HepG2 (cell line): ENCODE results near the gene CD7. TPM values are rescaled to one million over a fixed set of nuclear protein-coding genes. Genes with fewer than 3 reads are reported as not detected.

ENCODE experiments used
- ARID3A ChIP-seq: IDR thresholded peaks from 2 replicates; pipeline ENCODE4 v1.6.1; 2012; ENCODE audit warnings: low read depth, low read length, improper control_type of control experiment
- CC2D1A ChIP-seq: sonication (generic); formaldehyde crosslinking; IDR thresholded peaks from 2 replicates; pipeline ENCODE4 v1.8.1; 2023; ENCODE audit warnings: mild to moderate bottlenecking, missing genetic modification reagents
- CEBPB ChIP-seq: IDR thresholded peaks from 2 replicates; pipeline ENCODE4 v1.6.1; 2011; ENCODE audit warnings: low read depth, low read length, improper control_type of control experiment, borderline replicate concordance
- DDIT3 ChIP-seq: sonication (generic); formaldehyde crosslinking; IDR thresholded peaks from 2 replicates; pipeline ENCODE4 v1.4.0; 2020; ENCODE audit warnings: mild to moderate bottlenecking, missing genetic modification reagents
- ELK4 ChIP-seq: sonication (generic); formaldehyde crosslinking; IDR thresholded peaks from 2 replicates; pipeline ENCODE4 v1.9.0; 2021; ENCODE audit warnings: missing genetic modification reagents, borderline replicate concordance
- HCFC1 ChIP-seq: fragments of 150-350 bp; IDR thresholded peaks from 2 replicates; pipeline ENCODE4 v1.6.1; 2014; ENCODE audit warnings: low read depth, low read length
- HOXA9 ChIP-seq: sonication (generic); formaldehyde crosslinking; IDR thresholded peaks from 2 replicates; pipeline ENCODE4 v1.8.1; 2022; ENCODE audit warnings: missing genetic modification reagents, mild to moderate bottlenecking, moderate library complexity, borderline replicate concordance
- KMT2A ChIP-seq: sonication (generic); formaldehyde crosslinking; IDR thresholded peaks from 2 replicates; pipeline ENCODE4 v1.4.0; 2020; ENCODE audit warnings: missing genetic modification reagents
- MTA1 ChIP-seq: sonication (generic); formaldehyde crosslinking; IDR thresholded peaks from 2 replicates; pipeline ENCODE4 v1.4.0; 2020; ENCODE audit warnings: missing genetic modification reagents, mild to moderate bottlenecking, borderline replicate concordance
- MTA3 ChIP-seq: sonication (generic); formaldehyde crosslinking; IDR thresholded peaks from 2 replicates; pipeline ENCODE4 v1.4.0; 2020; ENCODE audit warnings: missing genetic modification reagents
- MXD3 ChIP-seq: IDR thresholded peaks from 2 replicates; pipeline ENCODE4 v1.6.1; 2016; ENCODE audit warnings: mild to moderate bottlenecking, missing biosample characterization, missing genetic modification reagents
- SETDB1 ChIP-seq: sonication (generic); formaldehyde crosslinking; IDR thresholded peaks from 2 replicates; pipeline ENCODE4 v1.5.1; 2020; ENCODE audit warnings: missing genetic modification reagents, mild to moderate bottlenecking, borderline replicate concordance
- SP140L ChIP-seq: sonication (generic); formaldehyde crosslinking; IDR thresholded peaks from 2 replicates; pipeline ENCODE4 v1.4.0; 2020; ENCODE audit warnings: missing genetic modification reagents, borderline replicate concordance
- TCF7L2 ChIP-seq: IDR thresholded peaks from 2 replicates; pipeline ENCODE4 v1.6.1; 2011; ENCODE audit warnings: mild to moderate bottlenecking, low read depth, low read length, moderate library complexity
- ZBTB7A ChIP-seq: sonication (generic); formaldehyde crosslinking; IDR thresholded peaks from 2 replicates; pipeline ENCODE4 v1.8.0; 2022; ENCODE audit warnings: mild to moderate bottlenecking, missing genetic modification reagents
- ZNF101 ChIP-seq: sonication (generic); formaldehyde crosslinking; IDR thresholded peaks from 2 replicates; pipeline ENCODE4 v1.4.0; 2020; ENCODE audit warnings: mild to moderate bottlenecking, low read depth, missing genetic modification reagents, borderline replicate concordance
- ZNF230 ChIP-seq: sonication (generic); formaldehyde crosslinking; IDR thresholded peaks from 2 replicates; pipeline ENCODE4 v1.4.0; 2020; ENCODE audit warnings: mild to moderate bottlenecking, missing genetic modification reagents
- ZNF296 ChIP-seq: sonication (generic); formaldehyde crosslinking; conservative IDR thresholded peaks from 2 replicates; pipeline ENCODE4 v1.5.0; 2020; ENCODE audit warnings: mild to moderate bottlenecking, missing genetic modification reagents
- ZNF597 ChIP-seq: sonication (generic); formaldehyde crosslinking; IDR thresholded peaks from 2 replicates; pipeline ENCODE4 v1.5.0; 2020; ENCODE audit warnings: missing genetic modification reagents
- ZNF629 ChIP-seq: sonication (generic); formaldehyde crosslinking; conservative IDR thresholded peaks from 2 replicates; pipeline ENCODE4 v1.5.0; 2020; ENCODE audit warnings: missing genetic modification reagents
- ZNF724P ChIP-seq: sonication (generic); formaldehyde crosslinking; IDR thresholded peaks from 2 replicates; pipeline ENCODE4 v1.8.0; 2022; ENCODE audit warnings: missing genetic modification reagents, borderline replicate concordance
- ZNF891 ChIP-seq: sonication (generic); formaldehyde crosslinking; IDR thresholded peaks from 2 replicates; pipeline ENCODE4 v1.5.0; 2020; ENCODE audit warnings: mild to moderate bottlenecking, missing genetic modification reagents
- polyA plus RNA-seq, 8 experiments: library from polyadenylated mRNA; depleted of rRNA in 3 of 8; stranded (reverse) in 7 of 8; unstranded in 1 of 8; fragments of >200 nt; fragmentation: Illumina TruSeq in 4 of 8; extraction: Trizol in 4 of 8; gene quantifications; 2 replicates each; pipeline versions ENCODE4 v1.2.1 to v1.2.3, GENCODE V29; 2011 to 2016; ENCODE audit warnings: low read depth in 4 of 8, missing spikeins in 1 of 8, mixed read lengths in 1 of 8; ENCODE audit not compliant: insufficient read depth in 1 of 8
- total RNA-seq, 5 experiments: library from RNA; depleted of rRNA; stranded (reverse); fragments of >200 nt; fragmentation: Illumina TruSeq; extraction: Trizol; gene quantifications; 2 replicates each; pipeline ENCODE4 v1.2.3, GENCODE V29; 2016; ENCODE audit warnings: low read depth in 1 of 5

The CD7 gene
- total and polyA plus RNA-seq, 2 of the 13 experiments (the other 11 are each of a cell fraction or from before 2014, with no cell fraction given) = 67.6 to 76.4 TPM

GRCh38 chr17:82351713-82352488 lies 34.5 kb upstream of the CD7 start (continued):
- TF ChIP-seq KMT2A = peak; percentile 63
- TF ChIP-seq ZNF101 (CRISPR knock-in tag) = no peak
- TF ChIP-seq SETDB1 = no peak
- TF ChIP-seq ZNF724P (CRISPR knock-in tag) = peak; percentile 69; the same call in 1 of the 2 replicates
- TF ChIP-seq CC2D1A (CRISPR knock-in tag) = no peak
- TF ChIP-seq HCFC1 = no peak
- TF ChIP-seq ARID3A = no peak; the same call in 1 of the 2 replicates
- peak; percentile 80; the same call in 1 of the 2 replicates for TF ChIP-seq ZNF891 (CRISPR knock-in tag)
- no peak for TF ChIP-seq DDIT3 (CRISPR knock-in tag)
- TF ChIP-seq ZNF629 (CRISPR knock-in tag) = no peak
- no peak for TF ChIP-seq MTA3
- no peak for TF ChIP-seq ELK4 (CRISPR knock-in tag)
- TF ChIP-seq MXD3 (CRISPR knock-in tag) = peak; percentile 72; the same call in 1 of the 2 replicates
- TF ChIP-seq ZNF230 (CRISPR knock-in tag) = 0 out of 2 replicates have a peak, but pooled peaks have one; percentile 32
- 0 out of 2 replicates have a peak, but pooled peaks have one; percentile 2 for TF ChIP-seq CEBPB
- no peak for TF ChIP-seq ZNF296
- TF ChIP-seq TCF7L2 = no peak
- TF ChIP-seq MTA1 (CRISPR knock-in tag) = peak; percentile 75; the same call in 1 of the 2 replicates
- TF ChIP-seq HOXA9 (CRISPR knock-in tag) = no peak
- no peak for TF ChIP-seq SP140L (CRISPR knock-in tag)
- TF ChIP-seq ZBTB7A (CRISPR knock-in tag) = no peak; the same call in 1 of the 2 replicates
- TF ChIP-seq ZNF597 = no peak
